ENCODE results near the gene MEAF6.
"Not testable (repeated sequence)": the region's sequence is repeated elsewhere in the genome, so short reads cannot be mapped to it uniquely, and the experiment has no call there.

MEAF6 gene

DNA sequence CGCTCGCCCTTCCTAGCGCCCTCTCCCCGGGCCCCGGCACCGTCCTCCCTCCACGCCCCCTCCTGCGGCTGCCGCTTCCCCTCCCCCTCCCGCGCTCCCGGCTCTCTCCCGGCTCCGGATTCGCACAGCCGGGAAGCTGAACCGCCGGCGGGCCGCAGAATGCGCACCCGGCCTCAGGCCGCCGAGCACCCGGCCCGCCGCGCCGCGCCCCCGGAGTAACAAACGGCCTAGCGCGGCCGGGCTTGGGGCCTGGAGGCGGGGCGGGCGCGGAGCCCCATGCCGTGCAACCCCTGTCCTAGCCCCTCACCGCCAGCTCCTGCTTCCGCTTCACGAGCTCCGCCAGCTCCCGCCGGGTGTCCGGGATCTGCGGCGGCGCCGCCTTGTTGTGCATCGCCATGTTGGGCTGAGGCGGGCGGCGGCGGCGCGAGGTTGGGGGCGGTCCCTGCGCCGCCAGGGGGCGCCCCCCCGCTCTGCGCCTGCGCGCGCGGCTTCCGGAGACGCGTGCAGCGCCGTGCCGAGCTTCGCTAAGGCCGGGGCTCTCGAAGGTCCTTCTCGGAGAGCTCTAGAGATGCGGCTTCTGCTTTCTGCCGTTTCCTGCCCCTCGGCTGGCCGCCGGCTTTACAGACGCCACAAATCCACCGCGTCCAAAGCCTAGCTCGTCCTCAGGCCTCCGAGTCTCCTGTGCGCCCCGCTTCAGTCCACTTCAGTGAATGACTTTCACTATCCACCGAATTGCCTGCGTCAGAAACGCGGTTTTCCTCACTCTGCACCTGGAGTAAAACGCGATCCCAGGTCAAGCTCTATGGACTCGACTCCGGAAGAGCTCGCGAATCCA lies at the start of gene MEAF6:
Gene MEAF6 (minus strand): TSS at position 417 of the 835 bp plus-strand sequence. CDS start 20 bp downstream, at position 397.
- DNase-seq (ENCODE audit: low spot score), result peak; percentile 97

DNA sequence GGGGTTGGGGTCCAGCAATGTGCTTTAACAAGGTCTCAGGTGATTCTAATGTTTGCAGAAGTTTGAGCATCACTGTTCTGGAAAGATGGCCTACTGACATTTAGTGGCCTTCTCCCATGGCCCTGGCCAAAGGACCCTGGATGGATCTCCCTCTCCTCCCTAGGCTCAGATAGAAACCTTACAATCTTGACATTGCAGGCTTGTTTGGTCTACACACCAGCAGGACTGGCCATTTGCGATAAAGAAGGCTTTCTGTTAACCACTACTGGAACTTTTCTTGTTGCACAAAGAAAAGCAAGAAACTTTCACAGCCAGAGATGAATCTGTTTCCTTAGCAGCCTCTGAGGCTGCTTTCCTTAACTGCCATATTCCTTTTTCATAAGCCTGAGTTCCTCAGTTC lies 48.4 kb upstream of the MEAF6 start:
- DNase-seq (ENCODE audit: low spot score), result no peak

GRCh38 chr1:37561133-37562132 lies 46.9 kb upstream of the MEAF6 start:
- peak; percentile 55 for DNase-seq (ENCODE audit: low spot score)

DNA sequence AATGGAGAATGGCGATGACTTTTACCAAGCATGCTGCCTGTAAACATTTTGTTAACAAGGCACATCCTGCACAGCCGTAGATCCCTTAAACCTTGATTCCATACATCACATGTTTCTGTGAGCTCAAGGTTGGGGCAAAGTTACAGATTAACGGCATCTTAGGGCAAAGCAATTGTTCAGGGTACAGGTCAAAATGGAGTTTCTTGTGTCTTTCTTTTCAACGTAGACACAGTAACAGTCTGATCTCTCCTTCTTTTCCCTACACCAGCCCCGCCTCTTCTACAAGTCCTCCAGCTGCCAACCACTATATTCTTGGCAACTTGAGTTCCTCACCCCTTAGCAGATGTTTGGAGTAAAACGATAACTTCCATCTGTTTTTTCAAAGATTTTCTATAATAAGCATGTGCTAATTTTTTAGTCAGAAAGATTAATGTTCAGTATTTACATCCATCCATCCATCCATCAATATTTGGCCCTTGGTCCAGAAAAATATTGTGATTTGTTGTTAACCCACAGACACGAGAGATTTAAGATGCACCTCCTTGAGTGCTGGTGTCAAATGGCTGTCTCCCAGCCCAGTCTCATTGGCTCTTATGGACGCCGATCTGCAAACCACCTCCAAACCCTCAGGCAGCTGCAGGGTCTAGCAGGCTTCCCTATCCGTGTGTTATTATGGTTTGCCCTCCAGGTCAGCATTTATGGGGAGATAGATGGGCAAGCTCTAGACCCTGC lies 46.0 kb upstream of the MEAF6 start:
- DNase-seq (ENCODE audit: low spot score), result no peak

DNA sequence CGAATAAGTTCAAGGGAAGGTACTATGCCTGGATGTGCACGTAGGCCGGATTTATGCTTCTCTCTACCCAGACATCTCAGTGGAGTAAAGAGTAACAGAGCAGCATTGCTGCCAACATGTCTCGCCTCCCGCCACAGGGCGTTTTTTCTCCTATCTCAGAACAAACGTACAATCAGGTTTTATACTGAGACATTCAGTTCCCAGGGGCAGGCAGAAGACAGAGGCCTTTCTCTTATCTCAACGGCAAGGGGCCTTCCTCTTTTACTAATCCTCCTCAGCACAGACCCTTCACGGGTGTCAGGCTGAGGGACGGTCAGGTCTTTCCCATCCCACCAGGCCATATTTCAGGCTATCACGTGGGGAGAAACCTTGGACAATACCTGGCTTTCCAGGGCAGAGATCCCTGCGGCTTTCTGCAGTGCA lies 45.4 kb upstream of the MEAF6 start:
- not testable (repeated sequence) for DNase-seq (ENCODE audit: low spot score)

DNA sequence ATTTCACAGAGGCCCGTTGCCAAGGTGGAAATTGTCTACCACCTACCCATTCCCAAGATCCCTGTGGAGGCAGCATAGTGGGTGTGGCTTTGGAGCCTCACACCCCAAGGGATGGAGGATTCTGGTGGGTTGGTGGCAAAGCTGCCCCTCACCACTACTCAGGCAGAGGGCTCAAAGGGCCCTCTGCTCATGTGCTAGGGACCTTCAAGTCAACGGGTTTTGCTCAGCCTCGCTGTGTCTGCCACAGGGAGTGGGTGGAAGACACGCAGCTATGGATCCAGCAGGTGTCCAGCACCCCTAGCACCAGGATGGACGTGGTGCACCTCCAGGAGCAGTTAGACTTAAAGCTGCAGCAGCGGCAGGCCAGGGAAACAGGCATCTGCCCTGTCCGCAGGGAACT lies 44.5 kb upstream of the MEAF6 start:
- DNase-seq (ENCODE audit: low spot score), result no peak

- DNase-seq (ENCODE audit: low spot score), result no peak
Measured at GRCh38 chr1:37558411-37558810, 43.8 kb upstream of the MEAF6 start.

DNA sequence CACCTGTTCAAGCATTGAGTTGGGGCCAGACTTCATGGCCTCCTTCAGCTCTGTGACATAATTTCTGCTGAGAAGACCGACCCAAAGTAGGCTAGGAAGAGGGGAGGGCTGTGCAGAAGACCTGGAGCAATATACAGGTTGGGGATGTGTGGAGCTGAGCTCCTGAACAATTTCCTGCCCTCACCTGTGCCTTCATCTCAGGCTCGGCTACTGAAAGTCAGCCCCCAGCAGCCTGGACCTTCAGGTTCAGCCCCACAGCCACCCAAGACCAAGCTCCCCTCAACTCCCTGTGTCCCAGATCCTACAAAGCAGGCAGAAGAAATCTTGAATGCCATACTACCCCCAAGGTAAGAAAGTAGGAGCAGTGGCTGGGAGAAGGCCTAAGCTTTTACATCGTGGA lies 42.8 kb upstream of the MEAF6 start:
- DNase-seq (ENCODE audit: low spot score), result no peak

- DNase-seq (ENCODE audit: low spot score), result peak; percentile 92
Measured at GRCh38 chr1:37556712-37557196, 42.2 kb upstream of the MEAF6 start, which contains the start of gene DNALI1. Gene DNALI1, plus strand, starts transcription at chr1:37556940. Its CDS starts 55 bp downstream, at chr1:37556995.

DNA sequence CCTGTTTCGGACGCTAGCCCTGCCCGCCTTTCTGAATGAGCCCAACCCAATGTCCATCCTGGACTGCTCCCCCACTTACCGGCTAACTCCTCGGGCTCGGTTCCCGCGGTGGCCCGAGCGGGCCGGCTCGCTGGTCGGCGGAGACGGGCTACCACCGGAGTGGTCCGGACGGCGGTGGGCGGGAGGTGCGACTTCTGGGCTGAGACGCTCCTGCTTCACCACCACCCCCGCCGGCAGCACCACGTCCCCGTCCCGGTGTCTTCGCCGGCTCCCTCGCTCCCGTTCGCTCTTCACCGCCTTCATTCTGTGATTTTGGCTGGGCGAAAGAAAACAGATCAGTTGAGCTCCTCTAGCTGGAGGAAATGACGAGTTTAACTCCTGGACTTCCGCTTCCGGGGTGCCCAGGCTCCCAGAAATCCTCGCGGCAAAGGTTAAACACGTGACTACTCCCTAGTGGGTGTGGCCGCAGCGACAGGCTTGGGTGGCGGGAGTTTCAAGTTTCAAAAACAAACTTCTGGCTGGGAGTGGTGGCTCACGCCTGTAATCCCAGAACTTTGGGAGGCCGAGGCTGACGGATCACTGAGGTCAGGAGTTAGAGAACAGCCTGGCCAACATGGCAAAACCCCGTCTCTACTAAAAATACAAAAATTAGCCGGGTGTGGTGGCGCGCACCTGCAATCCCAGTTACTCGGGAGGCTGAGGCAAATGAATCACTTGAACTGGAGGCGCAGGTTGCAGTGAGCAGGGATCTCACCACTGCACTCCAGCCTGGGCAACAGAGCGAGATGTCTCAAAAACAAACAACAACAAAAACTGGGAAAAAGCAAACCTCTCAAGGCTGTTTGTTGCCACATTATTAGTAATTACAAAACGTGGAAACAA lies 39.6 kb upstream of the MEAF6 start, which contains the start of gene SNIP1:
Gene SNIP1 (minus strand): TSS at position 367 of the 882 bp plus-strand sequence. CDS start 64 bp downstream, at position 303.
- DNase-seq (ENCODE audit: low spot score), result peak; percentile 99

GRCh38 chr1:37553598-37553926 lies 39.0 kb upstream of the MEAF6 start:
- DNase-seq (ENCODE audit: low spot score), result no peak

DNA sequence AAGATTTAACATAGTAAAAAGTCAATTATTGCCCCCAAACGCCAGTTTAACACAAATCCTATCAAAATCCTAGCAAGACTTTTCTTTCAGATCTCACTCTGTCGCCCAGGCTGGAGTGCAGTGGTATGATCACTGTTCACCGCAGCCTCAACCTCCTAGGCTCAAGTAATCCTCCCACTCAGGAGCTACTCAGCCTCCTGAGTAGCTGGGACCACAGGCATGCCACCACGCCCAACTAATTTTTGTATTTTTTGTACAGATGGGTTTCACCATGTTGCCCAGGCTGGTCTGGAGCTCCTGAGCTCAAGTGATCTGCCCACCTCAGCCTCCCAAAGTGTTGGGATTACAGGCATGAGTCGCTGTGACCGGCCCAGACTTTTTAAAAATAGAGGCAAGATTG lies 34.8 kb upstream of the MEAF6 start:
- DNase-seq (ENCODE audit: low spot score), result no peak

- no peak for DNase-seq (ENCODE audit: low spot score)
Measured at GRCh38 chr1:37545019-37545418, 30.5 kb upstream of the MEAF6 start.

DNA sequence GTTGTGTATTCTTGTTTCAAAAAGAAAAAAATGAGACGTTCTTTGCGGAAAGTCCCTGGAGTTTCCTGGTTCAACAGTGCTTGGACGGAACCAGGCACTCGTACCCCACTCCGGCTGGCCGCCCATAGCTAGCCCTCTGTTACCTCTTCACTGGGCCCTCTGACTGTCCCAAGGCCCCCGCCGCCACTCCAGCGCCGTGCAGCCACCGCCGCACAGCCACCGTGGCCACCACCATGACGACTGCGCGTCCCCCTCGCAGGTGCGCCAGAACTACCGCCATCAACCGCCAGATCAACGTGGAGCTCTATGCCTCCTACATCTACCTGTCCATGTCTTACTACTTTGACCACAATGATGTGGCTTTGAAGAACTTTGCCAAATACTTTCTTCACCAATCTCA lies 30.0 kb upstream of the MEAF6 start:
- no peak for DNase-seq (ENCODE audit: low spot score)

DNA sequence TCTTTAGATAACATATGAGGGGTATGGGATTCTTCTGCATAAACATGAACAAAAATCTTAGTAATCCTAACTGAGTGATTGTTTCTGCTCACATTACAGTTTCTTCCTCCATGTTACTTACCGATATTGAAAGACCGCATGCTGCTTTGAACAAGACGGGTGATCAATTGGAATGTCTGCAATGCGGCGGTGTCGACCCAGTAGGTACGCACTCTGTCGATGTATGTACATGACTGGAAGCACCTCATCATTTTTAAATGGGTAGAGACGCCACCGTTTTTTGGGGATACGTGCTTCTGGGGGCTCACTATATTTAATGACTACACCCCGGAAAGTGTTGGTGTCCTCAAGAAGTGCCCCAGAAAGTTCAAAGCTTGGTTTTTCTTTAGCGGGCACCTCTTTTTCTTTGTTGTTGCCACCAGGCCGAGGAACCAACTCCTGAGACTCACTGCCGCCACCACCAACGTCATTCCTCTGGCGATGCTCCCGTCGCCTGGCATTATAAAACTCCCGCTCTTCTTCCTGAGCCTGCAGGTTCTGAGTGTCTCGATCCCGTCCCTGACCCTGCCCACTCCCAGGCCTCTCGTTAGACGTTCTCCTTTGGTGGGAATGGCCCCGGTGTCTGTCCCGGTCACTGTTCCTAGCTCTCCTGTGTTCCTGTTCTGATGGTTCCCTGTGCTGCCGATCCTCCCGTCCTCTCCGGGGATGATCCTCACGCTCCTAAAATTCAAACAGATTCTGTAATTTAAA lies 25.6 kb upstream of the MEAF6 start:
- DNase-seq (ENCODE audit: low spot score), result no peak

DNA sequence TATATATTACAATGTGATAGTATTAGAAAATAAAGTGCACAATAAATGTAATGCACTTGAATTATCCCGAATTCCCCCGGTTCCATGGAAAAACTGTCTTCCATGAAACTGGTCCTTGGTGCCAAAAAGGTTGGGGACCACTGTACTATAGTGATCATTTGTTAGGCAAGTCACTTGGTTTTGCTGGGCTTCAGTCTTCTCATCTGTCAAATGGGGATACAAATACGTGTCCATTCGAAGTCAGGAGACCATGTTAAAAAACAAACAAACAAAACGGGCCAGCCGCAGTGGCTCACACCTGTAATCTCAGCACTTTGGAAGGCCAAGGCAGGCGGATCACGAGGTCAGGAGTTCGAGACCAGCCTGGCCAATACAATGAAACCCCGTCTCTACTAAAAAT lies 24.6 kb upstream of the MEAF6 start:
- not testable (repeated sequence) for DNase-seq (ENCODE audit: low spot score)

- DNase-seq (ENCODE audit: low spot score), result no peak
Measured at GRCh38 chr1:37537378-37537777, 22.8 kb upstream of the MEAF6 start.

DNA sequence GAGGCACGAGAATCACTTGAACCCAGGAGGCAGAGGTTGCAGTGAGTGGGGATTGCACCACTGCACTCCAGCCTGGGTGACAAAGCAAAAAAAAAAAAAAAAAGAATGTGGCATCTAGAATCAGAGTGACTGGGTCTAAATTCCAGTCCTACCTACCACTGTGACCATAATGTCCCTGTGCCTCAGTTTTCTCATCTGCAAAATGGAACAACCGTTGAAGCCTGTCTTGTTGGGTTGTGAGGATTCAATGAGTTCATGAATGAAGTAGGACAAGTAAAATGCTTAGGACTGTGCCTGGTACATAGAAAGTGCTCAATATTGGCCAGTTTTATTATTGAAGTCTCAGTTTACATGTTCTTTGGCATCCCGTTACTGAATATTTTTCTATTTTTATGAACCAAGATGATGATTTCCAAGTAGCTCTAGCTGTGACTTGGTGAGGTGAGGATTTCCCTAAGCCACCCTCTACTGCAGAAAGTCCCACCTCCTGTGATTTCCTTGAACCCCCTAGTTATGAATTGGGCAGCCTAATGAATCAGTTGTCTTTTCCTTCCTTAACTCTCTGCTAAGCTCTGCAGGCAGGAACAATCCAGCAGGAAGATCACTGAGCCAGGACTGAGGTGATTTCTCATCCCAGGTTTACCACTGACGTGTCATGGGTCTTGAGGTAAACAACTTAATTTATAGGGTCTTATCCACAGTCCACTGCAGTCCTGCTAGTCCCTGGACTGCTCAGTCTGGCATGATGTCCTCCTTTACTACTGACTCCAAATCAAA lies 18.9 kb upstream of the MEAF6 start:
- no peak for DNase-seq (ENCODE audit: low spot score)
